CD14-positive monocyte (primary cell): ENCODE measurements around the gene FRMPD3. TPM values are rescaled to one million over a fixed set of nuclear protein-coding genes. Genes with fewer than 3 reads are reported as not detected.

Source experiments
- DNase-seq, 3 donors: peaks; one replicate each; pipeline ENCODE4 v3.0.0-alpha.2; 2011 to 2022
- H2AFZ ChIP-seq: 2 replicates; pipeline ENCODE4 v1.6.0; 2012; ENCODE audit warnings: mild to moderate bottlenecking, low read depth, low read length, inconsistent platforms; ENCODE audit not compliant: insufficient read depth, poor library complexity, severe bottlenecking
- H3K27ac ChIP-seq, 2 donors: 1 replicate in 1 of 2; 2 replicates in 1 of 2; pipeline ENCODE4 v1.5.1; 2012 to 2013; ENCODE audit warnings: low read length in 2 of 2, control low read depth in 1 of 2, inconsistent platforms in 1 of 2, low read depth in 1 of 2, mild to moderate bottlenecking in 1 of 2
- H3K27me3 ChIP-seq, 2 donors: one replicate each; pipeline versions ENCODE4 v1.6.0 to v1.6.1; 2011 to 2013; ENCODE audit warnings: low read length in 2 of 2; ENCODE audit not compliant: control insufficient read depth in 2 of 2, insufficient read depth in 2 of 2
- H3K36me3 ChIP-seq, 2 donors: replicated peaks in 1 of 2; 1 replicate in 1 of 2; 2 replicates in 1 of 2; pipeline versions ENCODE4 v1.5.1 to v1.6.1; 2012 to 2013; ENCODE audit warnings: low read length in 2 of 2, control low read depth in 1 of 2, inconsistent platforms in 1 of 2, mild to moderate bottlenecking in 1 of 2; ENCODE audit not compliant: insufficient read depth in 2 of 2, control insufficient read depth in 1 of 2
- H3K4me1 ChIP-seq, 2 donors: 1 replicate in 1 of 2; 2 replicates in 1 of 2; pipeline versions ENCODE4 v1.5.1 to v1.6.1; 2012 to 2013; ENCODE audit warnings: low read length in 2 of 2, control low read depth in 1 of 2, inconsistent platforms in 1 of 2, mild to moderate bottlenecking in 1 of 2, moderate library complexity in 1 of 2; ENCODE audit not compliant: insufficient read depth in 2 of 2, control insufficient read depth in 1 of 2
- H3K4me2 ChIP-seq: replicated peaks from 2 replicates; pipeline ENCODE3; 2012; ENCODE audit warnings: low read length, moderate library complexity, mild to moderate bottlenecking; ENCODE audit not compliant: poor library complexity, severe bottlenecking; ENCODE audit errors: extremely low read depth
- H3K4me3 ChIP-seq, 3 experiments: fragments of 200-600 bp in 1 of 3; sonication (generic) in 1 of 3; replicated peaks in 1 of 3; 1 replicate in 2 of 3; 2 replicates in 1 of 3; pipeline ENCODE4 v1.5.1; 2011 to 2013; ENCODE audit warnings: low read length in 3 of 3, mild to moderate bottlenecking in 3 of 3, control low read depth in 2 of 3, low read depth in 2 of 3, inconsistent platforms in 1 of 3, moderate library complexity in 1 of 3
- H3K79me2 ChIP-seq: 2 replicates; pipeline ENCODE4 v1.6.0; 2012; ENCODE audit warnings: mild to moderate bottlenecking, control low read depth, inconsistent platforms, low read length, moderate library complexity; ENCODE audit not compliant: insufficient read depth
- H3K9ac ChIP-seq: 2 replicates; pipeline ENCODE4 v1.6.0; 2017; ENCODE audit warnings: low read length, mild to moderate bottlenecking; ENCODE audit not compliant: insufficient read depth, poor library complexity, severe bottlenecking
- H3K9me3 ChIP-seq, 2 donors: replicated peaks in 1 of 2; 1 replicate in 1 of 2; 2 replicates in 1 of 2; pipeline versions ENCODE4 v1.5.1 to v1.6.1; 2012 to 2013; ENCODE audit warnings: low read length in 2 of 2, control low read depth in 1 of 2; ENCODE audit not compliant: control insufficient read depth in 1 of 2, insufficient read depth in 1 of 2
- H4K20me1 ChIP-seq: 2 replicates; pipeline ENCODE4 v1.6.0; 2012; ENCODE audit warnings: mild to moderate bottlenecking, low read length, control low read depth, moderate library complexity; ENCODE audit not compliant: insufficient read depth
- H3K27ac Mint-ChIP-seq, 7 donors: one replicate each; pipeline ENCODE4 v1.8.0; 2020; ENCODE audit warnings: mild to moderate bottlenecking in 7 of 7, mixed read lengths in 7 of 7, moderate library complexity in 6 of 7, inconsistent platforms in 2 of 7
- H3K27me3 Mint-ChIP-seq, 3 donors: one replicate each; pipeline ENCODE4 v1.8.0; 2021 to 2022; ENCODE audit warnings: low read depth in 3 of 3, mild to moderate bottlenecking in 3 of 3, mixed read lengths in 3 of 3, moderate library complexity in 3 of 3, inconsistent platforms in 1 of 3
- H3K36me3 Mint-ChIP-seq, 2 donors: one replicate each; pipeline ENCODE4 v1.8.0; 2020; ENCODE audit warnings: mixed read lengths in 2 of 2, inconsistent platforms in 1 of 2, mild to moderate bottlenecking in 1 of 2
- H3K4me1 Mint-ChIP-seq: one replicate; pipeline ENCODE4 v1.8.0; 2020; ENCODE audit warnings: mild to moderate bottlenecking, mixed read lengths
- H3K4me3 Mint-ChIP-seq, 2 donors: one replicate each; pipeline ENCODE4 v1.8.0; 2020; ENCODE audit warnings: mild to moderate bottlenecking in 2 of 2, mixed read lengths in 2 of 2, moderate library complexity in 1 of 2
- H3K9me3 Mint-ChIP-seq, 7 donors: one replicate each; pipeline ENCODE4 v1.8.0; 2020 to 2022; ENCODE audit warnings: mixed read lengths in 7 of 7, mild to moderate bottlenecking in 6 of 7, moderate library complexity in 6 of 7, inconsistent platforms in 2 of 7
- CTCF ChIP-seq: fragments of 200-600 bp; IDR thresholded peaks from one replicate; pipeline ENCODE4 v1.8.0; 2022; ENCODE audit warnings: antibody characterized with exemption, mild to moderate bottlenecking
- WGBS: methylation state at CpG from one replicate; pipeline ENCODE4 v1.1.5; 2013; ENCODE audit warnings: missing lambda C conversion rate; ENCODE audit not compliant: insufficient coverage; 5-methylcytosine and 5-hydroxymethylcytosine counted together
- intact Hi-C, 2 donors: fragments of 100-400 bp; cut with micrococcal nuclease; formaldehyde crosslinking; loops; one replicate each; pipeline versions ENCODE4 v1.15.0 to v1.15.1; 2023
- polyA plus RNA-seq, 3 donors: library from polyadenylated mRNA; depleted of rRNA in 1 of 3; unstranded in 2 of 3; stranded (reverse) in 1 of 3; fragments of 300-500 nt in 2 of 3; fragments of >200 nt in 1 of 3; fragmentation: Illumina TruSeq in 2 of 3; gene quantifications; 1 replicate in 2 of 3; 2 replicates in 1 of 3; pipeline ENCODE4 v1.2.3, GENCODE V29; 2012 to 2021

Gene FRMPD3
- polyA plus RNA-seq, 3 donors: not detected

- WGBS: 40% methylated on average over 1 of the region's 4 CpGs
- Mint-ChIP-seq H3K27me3 (peaks cover 1 to 15% (median 4%) of the 10 kb centered on the region in 3 donors), H3K4me1 (no peaks in the 10 kb centered on the region), H3K9me3 (peaks cover 0 to 3% (median 0%) of the 10 kb centered on the region in 7 donors), H3K27ac (no peak overlapping the region), H3K4me3 (no peak overlapping the region), H3K36me3 (no peaks in the 10 kb centered on the region)
- Histone ChIP-seq H3K27me3 (no peaks in the 10 kb centered on the region), H3K9ac (no peak overlapping the region), H4K20me1 (no peaks in the 10 kb centered on the region), H3K4me3 (no peak overlapping the region), H3K9me3 (no peaks in the 10 kb centered on the region), H3K4me2 (no peak overlapping the region), H3K36me3 (no peaks in the 10 kb centered on the region), H3K4me1 (no peaks in the 10 kb centered on the region), H2AFZ (no peak overlapping the region), H3K79me2 (no peaks in the 10 kb centered on the region), H3K27ac (no peak overlapping the region)
- no peak for TF ChIP-seq CTCF
- intact Hi-C loops: no loop called here
- no peak for DNase-seq
Measured at GRCh38 chrX:107465932-107466620, 16.6 kb downstream of the FRMPD3 start.

GRCh38 chrX:107467271-107467670 is 17.8 kb downstream of the FRMPD3 start:
- H3K27me3 Mint-ChIP-seq: peaks cover 0 to 12% (median 2%) of the 10 kb centered on the region in 3 donors
- no peak for DNase-seq
- no peak overlapping the region for H3K4me3 Mint-ChIP-seq
- no peak overlapping the region for H3K4me2 ChIP-seq
- H3K9me3 Mint-ChIP-seq: peaks cover 0 to 5% (median 0%) of the 10 kb centered on the region in 7 donors
- WGBS: no CpG with 5 or more reads among the region's 4 CpGs
- H4K20me1 ChIP-seq: no peaks in the 10 kb centered on the region
- H3K4me1 Mint-ChIP-seq: no peaks in the 10 kb centered on the region
- intact Hi-C loops: no loop called here
- H3K27me3 ChIP-seq: no peaks in the 10 kb centered on the region
- no peak overlapping the region for H3K4me3 ChIP-seq
- no peak for TF ChIP-seq CTCF
- no peaks in the 10 kb centered on the region for H3K4me1 ChIP-seq
- no peaks in the 10 kb centered on the region for H3K9me3 ChIP-seq
- H3K9ac ChIP-seq: no peak overlapping the region
- no peaks in the 10 kb centered on the region for H3K36me3 Mint-ChIP-seq
- no peak overlapping the region for H3K27ac Mint-ChIP-seq
- no peak overlapping the region for H3K27ac ChIP-seq
- no peak overlapping the region for H2AFZ ChIP-seq
- no peaks in the 10 kb centered on the region for H3K36me3 ChIP-seq
- no peaks in the 10 kb centered on the region for H3K79me2 ChIP-seq
